HEK293T (cell line): ENCODE measurements around the gene SH3RF1.
A peak's percentile ranks its signal among the peaks of the same experiment; 100 is the strongest.

Experiments used
- CTCF ChIA-PET: fragments of 350-600 bp; formaldehyde crosslinking; extraction: SDS; loops from one replicate; lab custom pipeline; 2021; ENCODE audit warnings: antibody characterized with exemption, inconsistent platforms; lab: Yijun Ruan, JAX
- POLR2A ChIA-PET: fragments of 350-600 bp; formaldehyde crosslinking; extraction: SDS; loops from one replicate; lab custom pipeline; 2020; ENCODE audit warnings: antibody characterized with exemption, inconsistent platforms; lab: Yijun Ruan, JAX
- DNase-seq: peaks from one replicate; pipeline ENCODE4 v3.0.0; 2012; ENCODE audit warnings: mixed read lengths; ENCODE audit errors: extremely low spot score
- ARNT ChIP-seq: fragments of 450-650 bp; IDR thresholded peaks from 2 replicates; pipeline ENCODE4 v1.6.1; 2017; ENCODE audit warnings: mild to moderate bottlenecking
- BHLHE40 ChIP-seq: fragments of 450-650 bp; IDR thresholded peaks from 2 replicates; pipeline ENCODE4 v1.6.1; 2016; ENCODE audit warnings: mild to moderate bottlenecking, moderate library complexity, borderline replicate concordance
- CTBP1 ChIP-seq: fragments of 450-650 bp; IDR thresholded peaks from 2 replicates; pipeline ENCODE4 v1.6.1; 2016; ENCODE audit warnings: borderline replicate concordance
- ELF4 ChIP-seq: fragments of 450-650 bp; IDR thresholded peaks from 2 replicates; pipeline ENCODE4 v1.6.1; 2017; ENCODE audit warnings: antibody characterized with exemption
- FOXA1 ChIP-seq: fragments of 450-650 bp; IDR thresholded peaks from 2 replicates; pipeline ENCODE4 v1.6.1; 2016; ENCODE audit warnings: mild to moderate bottlenecking
- FOXK2 ChIP-seq: fragments of 450-650 bp; IDR thresholded peaks from 2 replicates; pipeline ENCODE4 v1.6.1; 2016; ENCODE audit warnings: mild to moderate bottlenecking
- FOXM1 ChIP-seq: fragments of 450-650 bp; IDR thresholded peaks from 2 replicates; pipeline ENCODE4 v1.6.1; 2017; ENCODE audit warnings: mild to moderate bottlenecking, borderline replicate concordance
- HDGF ChIP-seq: fragments of 450-650 bp; IDR thresholded peaks from 2 replicates; pipeline ENCODE4 v1.6.1; 2017; ENCODE audit warnings: antibody characterized with exemption, borderline replicate concordance
- L3MBTL2 ChIP-seq: fragments of 450-650 bp; conservative IDR thresholded peaks from 2 replicates; pipeline ENCODE4 v1.6.1; 2016; ENCODE audit warnings: mild to moderate bottlenecking
- LEF1 ChIP-seq: fragments of 450-650 bp; IDR thresholded peaks from 2 replicates; pipeline ENCODE4 v1.6.1; 2017; ENCODE audit warnings: mild to moderate bottlenecking, borderline replicate concordance
- NFRKB ChIP-seq: fragments of 450-650 bp; IDR thresholded peaks from 2 replicates; pipeline ENCODE4 v1.6.1; 2016; ENCODE audit warnings: mild to moderate bottlenecking, moderate library complexity
- PKNOX1 ChIP-seq: fragments of 450-650 bp; IDR thresholded peaks from 2 replicates; pipeline ENCODE4 v1.6.1; 2016
- SP1 ChIP-seq: fragments of 450-650 bp; IDR thresholded peaks from 2 replicates; pipeline ENCODE4 v1.6.1; 2017
- SUZ12 ChIP-seq: fragments of 450-650 bp; IDR thresholded peaks from 2 replicates; pipeline ENCODE4 v1.6.1; 2016; ENCODE audit warnings: mild to moderate bottlenecking
- TARDBP ChIP-seq: fragments of 450-650 bp; IDR thresholded peaks from 2 replicates; pipeline ENCODE4 v1.6.1; 2016
- ZNF384 ChIP-seq: fragments of 450-650 bp; IDR thresholded peaks from 2 replicates; pipeline ENCODE4 v1.6.1; 2016

The SH3RF1 gene

DNA sequence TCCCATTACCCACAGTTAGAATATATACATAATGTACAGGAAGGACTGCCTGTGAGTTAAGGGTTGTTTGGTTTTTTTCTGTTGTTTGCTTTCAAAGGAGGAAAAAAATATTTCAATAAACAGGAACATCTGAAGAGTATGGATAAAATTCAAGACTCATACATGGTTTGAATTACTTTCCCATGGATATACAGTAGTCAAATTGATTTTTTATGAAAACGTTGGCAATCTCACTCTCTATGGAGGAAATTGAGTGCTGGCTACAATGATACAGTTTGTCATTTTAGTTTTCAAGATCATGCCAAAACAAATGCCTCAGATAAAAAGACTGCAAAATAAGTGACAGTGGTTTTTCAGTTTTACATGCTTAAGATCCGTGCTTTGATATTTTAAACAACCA is 116.6 kb downstream of the SH3RF1 start:
- no peak for TF ChIP-seq BHLHE40
- TF ChIP-seq LEF1, result no peak
- no peak for TF ChIP-seq ZNF384
- TF ChIP-seq L3MBTL2, result no peak
- no peak for TF ChIP-seq PKNOX1
- TF ChIP-seq NFRKB, result no peak
- no peak for TF ChIP-seq FOXK2
- ChIA-PET POLR2A (no interaction called here), CTCF (no interaction called here)
- no peak for DNase-seq

DNA sequence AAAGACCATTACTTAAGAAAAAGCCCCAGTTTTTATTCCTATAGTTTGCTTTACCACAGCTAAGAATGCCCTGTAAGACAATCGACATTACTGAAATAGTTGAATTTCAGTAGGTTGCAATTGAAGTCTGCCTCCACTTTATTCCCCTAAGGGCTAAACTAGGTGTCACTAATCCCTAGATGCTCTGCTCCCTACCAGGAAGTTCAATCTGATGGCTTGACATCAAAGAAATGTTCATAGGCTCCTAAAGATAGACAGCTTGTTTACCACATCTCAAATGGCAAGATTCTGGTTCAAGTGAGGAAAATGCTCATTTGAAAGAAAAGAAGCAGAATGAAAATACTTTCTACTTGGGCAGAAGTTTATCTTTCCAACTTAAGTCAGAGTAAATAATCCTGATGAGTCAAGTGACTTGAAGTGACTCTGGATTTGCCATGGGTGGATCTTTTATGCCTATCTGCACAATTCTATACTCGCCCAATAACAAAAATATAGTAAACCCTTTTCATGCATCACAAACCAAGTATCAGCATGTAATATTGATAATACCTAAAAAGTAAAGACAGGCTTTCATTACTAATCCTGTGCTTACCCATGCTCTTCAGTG is 117.2 kb downstream of the SH3RF1 start:
- DNase-seq, result no peak
- ChIA-PET CTCF (interaction anchor here (0.6 kb wide), 1 partner anchor 15 kb away, joined by 3 read pairs; no protein-coding TSS in a partner anchor), POLR2A (no interaction called here)
- TF ChIP-seq PKNOX1, result no peak
- TF ChIP-seq SP1, result no peak
- TF ChIP-seq BHLHE40, result no peak
- no peak for TF ChIP-seq FOXM1
- no peak for TF ChIP-seq LEF1
- no peak for TF ChIP-seq TARDBP
- no peak for TF ChIP-seq SUZ12
- TF ChIP-seq ARNT, result no peak
- TF ChIP-seq FOXA1, result no peak
- no peak for TF ChIP-seq FOXK2
- no peak for TF ChIP-seq CTBP1
- TF ChIP-seq ZNF384, result no peak
- no peak for TF ChIP-seq ELF4
- TF ChIP-seq NFRKB, result no peak
- TF ChIP-seq L3MBTL2, result no peak
- TF ChIP-seq HDGF, result no peak

- TF ChIP-seq FOXK2, result no peak
- no peak for TF ChIP-seq FOXA1
- no peak for TF ChIP-seq ARNT
- TF ChIP-seq LEF1, result no peak
- TF ChIP-seq ELF4, result no peak
- POLR2A ChIA-PET, result no interaction called here
- DNase-seq, result peak; percentile 34
- CTCF ChIA-PET, result interaction anchor here (0.6 kb wide), 1 partner anchor 15 kb away, joined by 3 read pairs; no protein-coding TSS in a partner anchor
Measured at GRCh38 chr4:169152899-169153298, 117.9 kb downstream of the SH3RF1 start.

- ChIA-PET POLR2A (no interaction called here), CTCF (no interaction called here)
- TF ChIP-seq FOXA1, result no peak
- TF ChIP-seq L3MBTL2, result no peak
- TF ChIP-seq ELF4, result no peak
- no peak for TF ChIP-seq TARDBP
- TF ChIP-seq ZNF384, result no peak
- no peak for TF ChIP-seq HDGF
- TF ChIP-seq SP1, result no peak
- TF ChIP-seq SUZ12, result no peak
- TF ChIP-seq NFRKB, result no peak
- TF ChIP-seq CTBP1, result no peak
- no peak for DNase-seq
Measured at GRCh38 chr4:169152098-169152497, 118.7 kb downstream of the SH3RF1 start.

DNA sequence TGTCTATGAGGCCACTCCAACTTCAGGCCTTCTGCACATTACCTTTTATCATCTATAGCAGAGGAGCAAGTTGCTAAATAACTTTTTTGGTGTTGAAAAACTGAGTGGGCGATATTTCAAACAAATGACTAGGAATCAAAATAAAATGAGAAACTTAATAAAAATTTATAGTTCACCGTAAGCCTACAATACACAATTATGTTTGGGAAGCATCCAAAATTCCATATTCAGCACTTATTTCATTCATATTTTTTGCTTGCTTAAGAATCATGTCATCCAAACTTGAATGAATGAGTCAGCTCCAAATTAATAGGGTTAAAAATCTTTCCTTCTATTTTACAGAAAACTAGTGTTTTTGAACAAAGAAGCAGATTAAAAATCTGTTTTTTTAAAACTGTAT is 119.1 kb downstream of the SH3RF1 start:
- POLR2A ChIA-PET, result no interaction called here
- CTCF ChIA-PET, result no interaction called here
- TF ChIP-seq SUZ12 (no peak), CTBP1 (no peak), LEF1 (no peak), NFRKB (no peak), L3MBTL2 (no peak), ZNF384 (no peak), PKNOX1 (no peak), FOXM1 (no peak), ARNT (no peak), ELF4 (no peak)
- DNase-seq, result no peak

- ChIA-PET POLR2A (no interaction called here), CTCF (no interaction called here)
- TF ChIP-seq CTBP1, result no peak
- DNase-seq, result no peak
Measured at GRCh38 chr4:169150806-169151205, 120.0 kb downstream of the SH3RF1 start.

DNA sequence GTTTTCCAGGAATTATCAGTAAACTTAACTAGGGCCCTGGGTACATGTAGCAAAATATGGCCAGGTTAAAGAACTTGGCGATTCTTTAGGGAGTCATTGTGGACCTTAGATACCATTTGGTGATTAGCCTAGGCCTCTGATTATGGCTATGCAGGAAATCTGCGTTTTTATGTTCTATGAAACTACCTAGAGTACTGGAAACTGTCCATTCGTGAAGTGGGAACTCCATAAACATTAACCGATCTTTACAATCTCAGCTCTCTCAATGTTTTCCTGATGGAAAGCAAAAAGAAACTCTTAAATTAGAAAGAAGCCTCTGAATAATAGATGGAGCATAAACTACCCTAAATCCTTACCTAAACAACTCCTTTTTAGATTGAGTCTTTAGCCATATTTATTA is 121.9 kb downstream of the SH3RF1 start:
- no peak for DNase-seq
- POLR2A ChIA-PET, result interaction anchor here (1.2 kb wide), 1 partner anchor 139 kb away, joined by 4 read pairs; the partner anchor contains the start of gene CBR4
- CTCF ChIA-PET, result interaction anchor here (1.0 to 1.7 kb wide), 2 partner anchors 13 to 43 kb away, joined by 4 read pairs; no protein-coding TSS in a partner anchor
- no peak for TF ChIP-seq BHLHE40
- TF ChIP-seq SUZ12, result no peak
- TF ChIP-seq NFRKB, result no peak
- no peak for TF ChIP-seq ELF4
